ENCODE measurements around the gene KSR1. TPM values are rescaled to one million over a fixed set of nuclear protein-coding genes. Genes with fewer than 3 reads are reported as not detected.

KSR1 gene
- total RNA-seq, 1 donor from 2014 or later: 12.6 TPM

DNA sequence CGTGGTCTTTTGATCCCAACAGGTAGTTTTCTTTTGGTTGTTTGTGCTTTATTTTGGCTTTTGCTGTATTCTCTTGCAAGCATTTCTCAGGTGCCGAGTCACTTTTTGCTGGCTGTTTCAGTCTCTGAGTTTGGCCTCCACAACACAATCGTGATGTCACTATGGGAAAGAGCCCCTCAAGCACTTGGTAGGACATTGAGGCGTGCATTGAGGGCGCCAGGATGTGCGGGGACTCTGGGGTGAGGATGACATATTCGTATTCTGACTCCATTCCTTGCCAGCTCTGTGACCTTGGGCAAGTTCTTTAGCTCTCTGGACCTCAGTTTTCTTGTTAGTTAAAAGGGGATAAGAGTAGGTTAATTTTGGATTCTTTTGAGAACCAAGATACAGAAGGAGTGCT, 13.0 kb downstream of the KSR1 start:
- DNase-seq (ENCODE audit: low spot score in 2 of 2) (no peak), FAIRE-seq (no peak)

DNA sequence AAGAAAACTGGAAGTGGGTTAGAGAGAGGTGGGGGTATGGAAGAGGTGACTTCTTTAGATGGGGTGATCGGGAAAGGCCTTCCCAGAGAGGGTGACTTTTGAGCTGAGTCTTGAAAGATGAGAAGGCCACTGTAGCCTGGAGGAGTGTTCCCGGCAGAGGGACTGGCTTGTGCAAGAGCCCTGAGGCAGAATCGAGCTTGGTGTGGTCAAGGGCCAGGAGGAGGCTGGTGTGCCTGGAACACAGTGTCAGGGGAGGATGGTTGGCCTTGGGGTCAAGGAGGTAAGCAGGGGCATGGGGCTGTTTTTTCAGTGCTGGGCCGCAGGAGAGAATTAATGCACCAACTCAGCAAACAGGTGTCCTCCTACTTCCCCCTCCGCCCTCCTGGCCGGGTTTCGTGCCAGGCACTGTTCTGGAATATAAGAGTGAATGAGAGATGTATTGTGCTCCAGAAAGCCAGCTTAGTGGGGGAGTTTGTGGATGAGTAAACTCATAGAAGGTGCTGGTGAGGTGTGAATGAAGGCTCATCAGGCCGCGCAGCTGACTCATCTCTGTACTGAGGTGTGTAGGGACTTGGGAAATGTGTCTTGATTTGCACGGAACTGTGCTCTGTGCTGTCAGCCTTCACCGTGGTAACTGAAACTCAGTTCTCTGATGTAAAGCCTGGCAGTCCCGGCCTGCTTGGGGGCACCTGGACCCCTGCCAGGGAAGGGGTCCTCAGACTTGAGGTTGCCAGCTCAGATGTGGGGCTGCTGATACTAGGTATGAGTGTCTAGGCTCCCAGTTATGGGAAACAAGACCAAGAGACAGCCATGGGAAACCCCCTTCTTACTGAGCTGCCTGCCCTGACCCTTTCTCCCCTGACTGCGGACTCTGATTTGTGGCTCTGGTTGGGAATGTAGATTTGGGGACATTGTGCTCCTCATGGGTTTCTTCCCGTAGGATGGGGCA, 15.3 kb downstream of the KSR1 start:
- DNase-seq (ENCODE audit: low spot score in 2 of 2) (no peak), FAIRE-seq (no peak)

DNA sequence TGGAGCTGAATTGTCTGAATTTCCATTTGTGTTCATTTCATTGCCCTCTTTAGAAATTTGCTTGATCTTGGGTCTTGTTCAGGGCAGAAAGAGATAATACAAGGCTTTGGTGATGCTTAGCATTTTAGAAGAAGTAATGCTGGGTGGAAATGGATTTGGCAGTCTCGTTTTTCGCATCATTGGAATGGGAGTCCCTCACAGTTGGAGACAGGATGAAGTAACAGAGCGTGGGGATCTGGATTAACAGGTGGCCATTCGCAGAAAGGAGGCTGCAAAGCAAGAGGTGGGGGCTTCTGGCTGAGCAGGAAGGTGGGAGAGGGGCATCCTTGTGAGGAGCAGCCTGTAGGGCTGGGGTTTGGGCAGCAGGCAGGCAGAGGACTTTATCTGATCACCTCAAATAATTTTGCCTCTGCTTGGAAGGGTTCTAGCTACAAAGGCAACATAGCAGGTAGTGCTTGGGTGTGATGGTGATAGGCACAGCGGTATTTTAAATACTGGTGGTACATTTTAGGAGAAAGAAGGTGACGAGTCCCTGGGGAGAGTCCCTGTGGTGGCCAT, 17.0 kb downstream of the KSR1 start:
- no peak for DNase-seq (ENCODE audit: low spot score in 2 of 2)
- no peak for FAIRE-seq

DNA sequence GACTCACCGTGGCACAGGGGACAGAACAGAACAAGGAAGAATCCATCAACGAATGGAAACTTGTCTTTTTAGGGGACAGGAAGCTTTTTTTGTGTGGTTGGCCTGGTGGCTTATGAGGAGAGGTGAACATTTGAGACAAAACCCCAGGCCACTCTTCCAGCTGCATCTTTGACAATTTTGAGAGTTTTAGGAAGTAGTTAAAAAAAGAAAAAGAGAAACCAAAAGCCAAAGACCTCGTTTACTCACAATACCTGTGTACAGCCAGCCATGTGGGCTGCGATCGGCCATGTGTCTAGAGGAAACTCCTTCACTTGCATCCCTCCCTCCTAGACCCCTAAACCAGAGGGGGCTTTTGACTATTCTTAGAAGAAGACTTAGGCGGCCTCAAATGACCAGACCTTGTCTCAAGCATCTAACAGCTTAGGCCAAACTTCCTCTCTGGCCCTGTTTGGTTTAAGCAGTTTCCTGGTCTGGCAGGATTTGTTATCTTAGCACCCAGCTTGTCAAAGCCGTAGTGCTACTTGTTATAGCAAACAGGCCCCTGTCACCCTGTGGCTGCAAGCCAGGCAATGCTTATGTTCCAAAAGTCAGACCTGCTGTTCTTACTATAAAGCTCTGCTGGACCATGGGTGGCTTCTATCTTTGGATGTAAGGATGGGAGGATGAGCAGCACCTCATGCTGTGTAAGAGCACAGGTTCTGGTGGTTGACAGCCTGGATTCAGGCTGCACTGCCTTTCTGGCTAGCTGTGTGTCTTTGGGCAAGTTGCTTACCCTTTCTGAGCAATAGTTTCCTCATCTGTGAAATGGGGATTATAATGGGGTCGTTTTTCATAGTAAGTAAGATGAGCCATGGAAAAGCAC, 17.7 kb downstream of the KSR1 start:
- FAIRE-seq (no peak), DNase-seq (ENCODE audit: low spot score in 2 of 2) (no peak)

- no peak for FAIRE-seq
- no peak for DNase-seq (ENCODE audit: low spot score in 2 of 2)
Measured at GRCh38 chr17:27475070-27475673, 18.9 kb downstream of the KSR1 start.

- FAIRE-seq (no peak), DNase-seq (ENCODE audit: low spot score in 2 of 2) (no peak)
Measured at GRCh38 chr17:27475981-27476895, 20.0 kb downstream of the KSR1 start.

DNA sequence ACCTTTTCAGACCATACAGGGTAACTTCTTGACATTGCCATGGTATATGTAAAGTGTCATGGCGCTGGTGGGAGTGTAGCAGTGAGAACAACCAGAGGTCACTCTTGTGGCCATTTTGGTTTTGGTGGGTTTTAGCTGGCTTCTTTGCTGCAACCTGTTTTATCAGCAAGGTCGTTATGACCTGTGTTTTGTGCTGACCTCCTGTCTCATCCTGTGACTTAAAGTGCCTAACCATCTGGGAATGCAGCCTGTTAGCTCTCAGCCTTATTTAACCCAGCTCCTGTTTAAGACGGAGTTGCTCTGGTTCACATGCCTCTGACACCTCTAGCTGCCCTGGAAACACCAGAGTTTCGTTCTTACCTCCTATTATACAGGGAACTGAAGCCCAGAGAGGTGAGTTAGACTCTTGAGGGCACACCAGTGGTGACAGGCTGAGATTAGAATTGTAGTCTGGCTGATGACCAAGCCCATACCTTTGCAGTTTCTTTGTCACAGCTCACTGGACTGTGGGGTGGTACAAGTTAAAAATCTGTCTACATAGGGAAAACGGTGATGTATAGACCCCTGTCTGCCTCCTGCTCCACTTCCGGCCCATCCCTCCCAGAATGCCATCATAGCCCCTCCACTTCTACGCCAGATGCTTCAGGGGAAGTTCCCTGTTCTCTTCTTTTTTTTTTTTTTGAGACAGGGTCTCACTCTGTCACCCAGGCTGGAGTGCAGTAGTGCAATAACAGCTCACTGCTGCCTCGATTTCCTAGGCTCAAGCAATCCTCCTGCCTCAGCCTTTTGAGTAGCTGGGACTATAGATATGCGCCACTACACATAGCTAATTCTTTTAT, 21.0 kb downstream of the KSR1 start:
- FAIRE-seq: no peak
- no peak for DNase-seq (ENCODE audit: low spot score in 2 of 2)

DNA sequence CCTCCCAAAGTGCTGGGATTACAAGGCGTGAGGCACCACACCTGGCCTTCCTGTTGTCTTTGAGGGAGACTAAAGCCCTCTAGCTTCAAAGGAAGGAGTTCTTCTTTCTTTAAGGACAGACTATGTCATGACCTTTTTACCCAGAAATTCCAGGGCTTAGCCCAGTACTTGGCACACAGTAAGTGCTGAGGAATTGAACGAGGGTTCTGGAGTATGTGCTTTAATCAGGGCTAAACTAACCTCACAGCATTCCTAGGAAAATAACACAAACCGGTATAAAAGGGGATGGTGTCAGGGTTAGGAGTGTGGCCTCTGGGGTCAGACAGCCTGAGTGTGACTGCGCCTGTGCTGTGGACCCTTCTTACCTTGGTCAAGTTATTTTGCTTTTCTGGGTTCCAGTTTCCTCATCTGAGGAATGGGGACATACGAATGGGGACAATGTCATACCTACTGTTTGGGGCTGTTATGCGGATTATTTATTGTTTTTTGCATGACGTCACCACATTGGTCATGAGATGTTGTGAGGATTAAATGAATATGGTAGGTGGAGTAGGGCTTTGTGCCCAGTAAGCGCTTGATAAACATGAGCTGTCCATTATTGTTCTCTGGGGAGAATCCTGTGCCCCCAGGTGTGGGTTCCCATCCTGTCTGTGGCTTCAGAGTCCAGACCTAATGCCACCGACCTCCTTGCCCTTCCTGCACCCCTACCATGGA, 21.9 kb downstream of the KSR1 start:
- no peak for FAIRE-seq

DNA sequence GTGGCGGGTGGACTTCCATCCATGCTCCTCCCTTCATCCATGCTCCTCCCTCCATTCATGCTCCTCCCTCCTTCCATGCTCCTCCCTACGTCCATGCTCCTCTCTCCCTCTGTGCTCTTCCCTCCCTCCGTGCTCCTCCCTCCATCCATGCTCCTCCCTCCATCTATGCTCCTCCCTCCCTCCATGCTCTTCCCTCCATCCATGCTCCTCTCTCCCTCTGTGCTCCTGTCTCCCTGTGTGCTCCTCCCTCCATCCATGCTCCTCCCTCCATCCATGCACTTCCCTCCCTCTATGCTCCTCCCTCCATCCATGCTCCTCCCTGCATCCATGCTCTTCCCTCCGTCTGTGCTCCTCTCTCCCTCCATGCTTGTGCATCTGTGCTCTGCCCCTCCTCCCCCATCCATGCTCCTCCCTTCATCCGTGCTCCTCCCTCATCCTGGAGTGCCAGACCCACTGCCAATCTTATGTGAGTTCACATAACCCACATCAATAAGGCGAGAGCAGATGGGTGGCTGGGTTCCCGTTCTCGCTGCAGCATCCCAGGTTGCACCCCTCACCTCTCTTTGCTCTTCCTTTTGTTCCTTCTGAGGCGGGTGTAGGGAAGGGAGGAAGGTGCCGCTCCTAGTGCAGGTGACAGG, 22.8 kb downstream of the KSR1 start:
- DNase-seq (ENCODE audit: low spot score in 2 of 2) (no peak), FAIRE-seq (no peak)

More for the DNA sequence above, 21.9 kb downstream of the KSR1 start:
- DNase-seq (ENCODE audit: low spot score in 2 of 2): no peak

DNA sequence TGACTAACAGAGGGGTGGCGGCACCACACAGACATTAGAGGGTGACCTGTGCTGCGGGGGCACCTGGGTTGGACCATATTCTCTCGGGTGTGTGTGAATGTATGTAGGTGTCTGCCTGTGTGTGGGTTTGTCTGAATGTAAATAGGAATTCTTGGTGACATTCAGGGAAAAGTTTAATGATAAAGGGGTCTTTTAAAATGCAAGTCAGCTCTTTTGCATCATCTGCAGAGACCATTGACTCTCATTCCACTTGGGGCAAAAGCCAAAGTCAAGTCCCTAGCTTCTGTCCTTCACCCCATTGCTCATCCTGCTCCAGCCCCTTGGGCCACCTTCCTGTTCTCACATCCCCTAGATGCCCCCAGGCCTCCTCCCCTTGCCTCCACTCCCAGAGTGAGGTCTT, 23.6 kb downstream of the KSR1 start:
- FAIRE-seq: no peak
- DNase-seq (ENCODE audit: low spot score in 2 of 2): no peak

GRCh38 chr17:27480699-27481098, 24.5 kb downstream of the KSR1 start:
- FAIRE-seq (no peak), DNase-seq (ENCODE audit: low spot score in 2 of 2) (no peak)

GRCh38 chr17:27481327-27481726, 25.1 kb downstream of the KSR1 start:
- DNase-seq (ENCODE audit: low spot score in 2 of 2) (no peak), FAIRE-seq (no peak)

GRCh38 chr17:27485125-27485524, 28.9 kb downstream of the KSR1 start:
- DNase-seq (ENCODE audit: low spot score in 2 of 2): no peak
- FAIRE-seq: no peak

- no peak for FAIRE-seq
Measured at GRCh38 chr17:27485716-27486495, 29.7 kb downstream of the KSR1 start.

GRCh38 chr17:27486741-27487140, 30.5 kb downstream of the KSR1 start:
- no peak for FAIRE-seq
- DNase-seq (ENCODE audit: low spot score in 2 of 2): no peak

More at GRCh38 chr17:27485716-27486495, 29.7 kb downstream of the KSR1 start:
- DNase-seq (ENCODE audit: low spot score in 2 of 2): no peak

- DNase-seq (ENCODE audit: low spot score in 2 of 2): no peak
- no peak for FAIRE-seq
Measured at GRCh38 chr17:27488231-27488630, 32.0 kb downstream of the KSR1 start.

Data from frontal cortex (tissue), 4 donors.